ENCODE measurements around the gene KANK4.

Gene KANK4

GRCh38 chr1:62194651-62195544, 124.3 kb downstream of the KANK4 start, which contains the start of gene L1TD1:
TSS of gene L1TD1 (plus strand) at chr1:62194849. CDS start at chr1:62206629, 11,780 bp downstream.
- DNase-seq = no peak

GRCh38 chr1:62188111-62188510, 131.1 kb downstream of the KANK4 start:
- DNase-seq = no peak

- no peak for DNase-seq
These were observed 131.7 kb downstream of the KANK4 start for GRCh38 chr1:62187548-62187947.

Measured in stimulated activated naive CD4-positive, alpha-beta T cell treated with Interleukin-2 at 50 U/mL for 16 hours (primary cell).